Raji (cell line): Measurements from ENCODE around the gene JUN.

Source experiments
- POLR2A ChIP-seq: IDR thresholded peaks from 2 replicates; pipeline ENCODE4 v1.6.1; 2011; ENCODE audit warnings: low read depth, low read length, control low read depth; ENCODE audit not compliant: insufficient read depth

The JUN gene

GRCh38 chr1:58735586-58735985 is 48.3 kb downstream of the JUN start:
- TF ChIP-seq POLR2A, result no peak

GRCh38 chr1:58734630-58735029 is 49.2 kb downstream of the JUN start:
- no peak for TF ChIP-seq POLR2A

- TF ChIP-seq POLR2A, result no peak
Measured at GRCh38 chr1:58732087-58732775, 51.6 kb downstream of the JUN start.
